ENCODE measurements around the gene LCE1E. TPM values are rescaled to one million over a fixed set of nuclear protein-coding genes. Genes with fewer than 3 reads are reported as not detected.

The LCE1E gene
- not detected for polyA plus RNA-seq (2013, experiment 1 of 2; ENCODE audit: insufficient read length)
- polyA plus RNA-seq (2013, experiment 2 of 2; ENCODE audit: insufficient read length), result not detected

GRCh38 chr1:152786077-152786476 lies at the start of gene LCE1E:
TSS of gene LCE1E (plus strand) at chr1:152786257. CDS start at chr1:152787300, 1,043 bp downstream.
- DNase-seq, result no peak

- DNase-seq, result no peak
These were observed 48.1 kb upstream of the LCE1E start for GRCh38 chr1:152737997-152738396.

- no peak for DNase-seq
These were observed 46.2 kb upstream of the LCE1E start for GRCh38 chr1:152739841-152740240.

- DNase-seq, result no peak
These were observed 44.4 kb upstream of the LCE1E start for GRCh38 chr1:152741656-152742055.

- DNase-seq, result peak; percentile 21
These were observed 42.5 kb upstream of the LCE1E start for GRCh38 chr1:152743371-152744145.

GRCh38 chr1:152745289-152745704 lies 40.8 kb upstream of the LCE1E start:
- no peak for DNase-seq

GRCh38 chr1:152745765-152746444 lies 40.2 kb upstream of the LCE1E start:
- DNase-seq, result no peak

- peak; percentile 10 for DNase-seq
These were observed 38.2 kb upstream of the LCE1E start for GRCh38 chr1:152747831-152748230.

- DNase-seq, result peak; percentile 69
These were observed 33.8 kb upstream of the LCE1E start for GRCh38 chr1:152752225-152752624.

- no peak for DNase-seq
These were observed 32.5 kb upstream of the LCE1E start for GRCh38 chr1:152753586-152753985.

GRCh38 chr1:152756872-152757271 lies 29.2 kb upstream of the LCE1E start:
- DNase-seq, result no peak

GRCh38 chr1:152757747-152758146 lies 28.3 kb upstream of the LCE1E start, which contains the start of gene KPRP:
TSS of gene KPRP (plus strand) at chr1:152758025. CDS start at chr1:152759589, 1,564 bp downstream.
- DNase-seq, result no peak

- DNase-seq, result no peak
These were observed 27.4 kb upstream of the LCE1E start for GRCh38 chr1:152758636-152759035.

- no peak for DNase-seq
These were observed 26.4 kb upstream of the LCE1E start for GRCh38 chr1:152759453-152760173.

GRCh38 chr1:152760551-152761190 lies 25.4 kb upstream of the LCE1E start:
- DNase-seq, result no peak

- no peak for DNase-seq
These were observed 24.3 kb upstream of the LCE1E start for GRCh38 chr1:152761609-152762213.

GRCh38 chr1:152768847-152769533 lies 17.1 kb upstream of the LCE1E start:
- peak; percentile 19 for DNase-seq

- DNase-seq, result no peak
These were observed 15.6 kb upstream of the LCE1E start for GRCh38 chr1:152770411-152770810.

- DNase-seq, result no peak
These were observed 11.2 kb upstream of the LCE1E start, which contains the start of gene LCE1F for GRCh38 chr1:152774875-152775274. TSS of gene LCE1F (plus strand) at chr1:152775140. CDS start at chr1:152776372, 1,232 bp downstream.

- no peak for DNase-seq
These were observed 9.7 kb upstream of the LCE1E start for GRCh38 chr1:152776361-152776760.

GRCh38 chr1:152777510-152778137 lies 8.4 kb upstream of the LCE1E start:
- no peak for DNase-seq
